SK-N-SH treated with all-trans-retinoic acid at 6 μM for 48 hours (cell line): ENCODE data around the gene MUC5B.

Experiments
- ATAC-seq: fragments of 200-7000 bp; cut with Tn5 transposase; 3 replicates; pipeline ENCODE4 v1.9.1; 2020; ENCODE audit warnings: mild to moderate bottlenecking, moderate library complexity
- ARNTL ChIP-seq: fragments of 450-650 bp; formaldehyde crosslinking; IDR thresholded peaks from 2 replicates; pipeline ENCODE4 v1.5.0; 2020; ENCODE audit warnings: low read depth, mild to moderate bottlenecking, moderate library complexity, borderline replicate concordance
- BACH2 ChIP-seq: fragments of 250-450 bp; sonication (Bioruptor Pico); IDR thresholded peaks from 2 replicates; pipeline ENCODE4 v1.9.0; 2021; ENCODE audit warnings: mild to moderate bottlenecking, borderline replicate concordance
- CSDC2 ChIP-seq: fragments of 250-450 bp; sonication (Bioruptor Pico); IDR thresholded peaks from 2 replicates; pipeline ENCODE4 v1.5.0; 2020; ENCODE audit warnings: mild to moderate bottlenecking, moderate library complexity
- ESRRG ChIP-seq: fragments of 250-450 bp; sonication (Bioruptor Pico); IDR thresholded peaks from 2 replicates; pipeline ENCODE4 v1.6.1; 2021; ENCODE audit warnings: mild to moderate bottlenecking
- ISL1 ChIP-seq: fragments of 250-450 bp; sonication (Bioruptor Pico); IDR thresholded peaks from 2 replicates; pipeline ENCODE4 v2.1.2; 2022; ENCODE audit warnings: mild to moderate bottlenecking, moderate library complexity
- OSR1 ChIP-seq: fragments of 250-450 bp; sonication (Bioruptor Pico); IDR thresholded peaks from 2 replicates; pipeline ENCODE4 v1.8.0; 2022; ENCODE audit warnings: moderate library complexity, mild to moderate bottlenecking, inconsistent platforms
- PPARA ChIP-seq: fragments of 250-450 bp; sonication (Bioruptor Pico); IDR thresholded peaks from 2 replicates; pipeline ENCODE4 v1.5.0; 2020; ENCODE audit warnings: mild to moderate bottlenecking, borderline replicate concordance
- RARB ChIP-seq: fragments of 250-450 bp; sonication (Bioruptor Pico); IDR thresholded peaks from 2 replicates; pipeline ENCODE4 v1.8.0; 2021; ENCODE audit warnings: mild to moderate bottlenecking, moderate library complexity
- SNAI2 ChIP-seq: fragments of 250-450 bp; sonication (Bioruptor Pico); IDR thresholded peaks from 2 replicates; pipeline ENCODE4 v1.5.0; 2020; ENCODE audit warnings: mild to moderate bottlenecking, moderate library complexity
- TCF4 ChIP-seq: fragments of 250-450 bp; sonication (Bioruptor Pico); IDR thresholded peaks from 2 replicates; pipeline ENCODE4 v1.8.0; 2021; ENCODE audit warnings: mild to moderate bottlenecking, moderate library complexity, borderline replicate concordance
- TOX ChIP-seq: fragments of 250-450 bp; sonication (Bioruptor Pico); IDR thresholded peaks from 2 replicates; pipeline ENCODE4 v1.8.0; 2021; ENCODE audit warnings: mild to moderate bottlenecking, moderate library complexity, borderline replicate concordance
- ZC3H10 ChIP-seq: fragments of 250-450 bp; sonication (Bioruptor Pico); IDR thresholded peaks from 2 replicates; pipeline ENCODE4 v1.5.1; 2021; ENCODE audit warnings: mild to moderate bottlenecking, moderate library complexity
- ZFP3 ChIP-seq: fragments of 250-450 bp; sonication (Bioruptor Pico); IDR thresholded peaks from 2 replicates; pipeline ENCODE4 v1.5.0; 2020; ENCODE audit warnings: mild to moderate bottlenecking, moderate library complexity
- ZFP30 ChIP-seq: fragments of 450-650 bp; formaldehyde crosslinking; IDR thresholded peaks from 2 replicates; pipeline ENCODE4 v1.5.0; 2022; ENCODE audit warnings: mild to moderate bottlenecking, moderate library complexity
- ZNF565 ChIP-seq: fragments of 450-650 bp; formaldehyde crosslinking; conservative IDR thresholded peaks from 2 replicates; pipeline ENCODE4 v1.5.0; 2020; ENCODE audit warnings: low read depth, mild to moderate bottlenecking, moderate library complexity
- ZNF70 ChIP-seq: fragments of 450-650 bp; formaldehyde crosslinking; IDR thresholded peaks from 2 replicates; pipeline ENCODE4 v1.5.0; 2020; ENCODE audit warnings: mild to moderate bottlenecking, moderate library complexity
- ZNF8 ChIP-seq: fragments of 450-650 bp; formaldehyde crosslinking; IDR thresholded peaks from 2 replicates; pipeline ENCODE4 v1.5.0; 2020; ENCODE audit warnings: mild to moderate bottlenecking, moderate library complexity
- TF ChIP-seq, protein P1 (sequence below): fragments of 250-450 bp; sonication (Bioruptor Pico); IDR thresholded peaks from 2 replicates; pipeline ENCODE4 v1.5.0; 2020; ENCODE audit warnings: mild to moderate bottlenecking, moderate library complexity
- TF ChIP-seq, protein P2 (sequence below): fragments of 250-450 bp; sonication (Bioruptor Pico); IDR thresholded peaks from 2 replicates; pipeline ENCODE4 v1.8.0; 2020; ENCODE audit warnings: mild to moderate bottlenecking, moderate library complexity, borderline replicate concordance
- TF ChIP-seq, protein P3 (sequence below): fragments of 250-450 bp; sonication (Bioruptor Pico); IDR thresholded peaks from 2 replicates; pipeline ENCODE4 v1.5.1; 2021; ENCODE audit warnings: mild to moderate bottlenecking, moderate library complexity
- TF ChIP-seq, protein P4 (sequence below): fragments of 250-450 bp; sonication (Bioruptor Pico); IDR thresholded peaks from 2 replicates; pipeline ENCODE4 v1.8.0; 2021; ENCODE audit warnings: low read depth, mild to moderate bottlenecking, moderate library complexity, borderline replicate concordance

MUC5B gene

DNA sequence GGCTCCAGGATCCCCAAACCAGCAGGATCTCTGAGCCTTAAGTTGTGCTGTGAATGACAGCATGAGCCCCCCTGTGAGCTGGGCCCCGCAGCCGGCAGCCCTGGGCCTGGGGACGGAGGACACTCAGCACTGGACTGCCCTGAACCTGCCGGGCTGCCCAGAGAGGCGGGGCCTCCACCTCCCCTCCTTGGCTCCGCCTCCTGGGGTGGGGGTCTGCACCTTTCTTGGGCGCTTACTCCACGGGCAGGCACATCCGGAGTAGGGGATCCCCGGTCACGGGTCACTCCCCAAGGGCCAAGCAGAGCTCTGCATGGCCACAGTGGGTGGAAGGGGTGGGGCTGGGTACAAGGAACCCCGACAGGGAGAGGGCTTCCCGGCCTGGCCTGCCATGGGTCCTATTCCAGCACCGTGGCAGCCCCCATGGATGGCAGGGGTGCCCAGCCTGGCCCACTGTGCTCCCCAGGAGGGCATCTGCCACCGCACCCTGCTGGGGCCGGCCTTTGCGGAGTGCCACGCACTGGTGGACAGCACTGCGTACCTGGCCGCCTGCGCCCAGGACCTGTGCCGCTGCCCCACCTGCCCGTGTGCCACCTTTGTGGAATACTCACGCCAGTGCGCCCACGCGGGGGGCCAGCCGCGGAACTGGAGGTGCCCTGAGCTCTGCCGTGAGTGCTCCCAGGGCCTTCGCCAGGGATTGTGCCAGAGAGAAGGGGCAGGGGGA lies 5.4 kb downstream of the MUC5B start (continued):
- TF ChIP-seq SNAI2 (CRISPR knock-in tag) (no peak), ZNF8 (CRISPR knock-in tag) (no peak), TCF4 (no peak), OSR1 (CRISPR knock-in tag) (no peak), ZNF70 (CRISPR knock-in tag) (no peak)
- TF ChIP-seq, protein P1, sequence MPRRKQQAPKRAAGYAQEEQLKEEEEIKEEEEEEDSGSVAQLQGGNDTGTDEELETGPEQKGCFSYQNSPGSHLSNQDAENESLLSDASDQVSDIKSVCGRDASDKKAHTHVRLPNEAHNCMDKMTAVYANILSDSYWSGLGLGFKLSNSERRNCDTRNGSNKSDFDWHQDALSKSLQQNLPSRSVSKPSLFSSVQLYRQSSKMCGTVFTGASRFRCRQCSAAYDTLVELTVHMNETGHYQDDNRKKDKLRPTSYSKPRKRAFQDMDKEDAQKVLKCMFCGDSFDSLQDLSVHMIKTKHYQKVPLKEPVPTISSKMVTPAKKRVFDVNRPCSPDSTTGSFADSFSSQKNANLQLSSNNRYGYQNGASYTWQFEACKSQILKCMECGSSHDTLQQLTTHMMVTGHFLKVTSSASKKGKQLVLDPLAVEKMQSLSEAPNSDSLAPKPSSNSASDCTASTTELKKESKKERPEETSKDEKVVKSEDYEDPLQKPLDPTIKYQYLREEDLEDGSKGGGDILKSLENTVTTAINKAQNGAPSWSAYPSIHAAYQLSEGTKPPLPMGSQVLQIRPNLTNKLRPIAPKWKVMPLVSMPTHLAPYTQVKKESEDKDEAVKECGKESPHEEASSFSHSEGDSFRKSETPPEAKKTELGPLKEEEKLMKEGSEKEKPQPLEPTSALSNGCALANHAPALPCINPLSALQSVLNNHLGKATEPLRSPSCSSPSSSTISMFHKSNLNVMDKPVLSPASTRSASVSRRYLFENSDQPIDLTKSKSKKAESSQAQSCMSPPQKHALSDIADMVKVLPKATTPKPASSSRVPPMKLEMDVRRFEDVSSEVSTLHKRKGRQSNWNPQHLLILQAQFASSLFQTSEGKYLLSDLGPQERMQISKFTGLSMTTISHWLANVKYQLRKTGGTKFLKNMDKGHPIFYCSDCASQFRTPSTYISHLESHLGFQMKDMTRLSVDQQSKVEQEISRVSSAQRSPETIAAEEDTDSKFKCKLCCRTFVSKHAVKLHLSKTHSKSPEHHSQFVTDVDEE (CRISPR knock-in tag), result no peak
- TF ChIP-seq, protein P2, sequence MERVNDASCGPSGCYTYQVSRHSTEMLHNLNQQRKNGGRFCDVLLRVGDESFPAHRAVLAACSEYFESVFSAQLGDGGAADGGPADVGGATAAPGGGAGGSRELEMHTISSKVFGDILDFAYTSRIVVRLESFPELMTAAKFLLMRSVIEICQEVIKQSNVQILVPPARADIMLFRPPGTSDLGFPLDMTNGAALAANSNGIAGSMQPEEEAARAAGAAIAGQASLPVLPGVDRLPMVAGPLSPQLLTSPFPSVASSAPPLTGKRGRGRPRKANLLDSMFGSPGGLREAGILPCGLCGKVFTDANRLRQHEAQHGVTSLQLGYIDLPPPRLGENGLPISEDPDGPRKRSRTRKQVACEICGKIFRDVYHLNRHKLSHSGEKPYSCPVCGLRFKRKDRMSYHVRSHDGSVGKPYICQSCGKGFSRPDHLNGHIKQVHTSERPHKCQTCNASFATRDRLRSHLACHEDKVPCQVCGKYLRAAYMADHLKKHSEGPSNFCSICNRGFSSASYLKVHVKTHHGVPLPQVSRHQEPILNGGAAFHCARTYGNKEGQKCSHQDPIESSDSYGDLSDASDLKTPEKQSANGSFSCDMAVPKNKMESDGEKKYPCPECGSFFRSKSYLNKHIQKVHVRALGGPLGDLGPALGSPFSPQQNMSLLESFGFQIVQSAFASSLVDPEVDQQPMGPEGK (CRISPR knock-in tag), result no peak

DNA sequence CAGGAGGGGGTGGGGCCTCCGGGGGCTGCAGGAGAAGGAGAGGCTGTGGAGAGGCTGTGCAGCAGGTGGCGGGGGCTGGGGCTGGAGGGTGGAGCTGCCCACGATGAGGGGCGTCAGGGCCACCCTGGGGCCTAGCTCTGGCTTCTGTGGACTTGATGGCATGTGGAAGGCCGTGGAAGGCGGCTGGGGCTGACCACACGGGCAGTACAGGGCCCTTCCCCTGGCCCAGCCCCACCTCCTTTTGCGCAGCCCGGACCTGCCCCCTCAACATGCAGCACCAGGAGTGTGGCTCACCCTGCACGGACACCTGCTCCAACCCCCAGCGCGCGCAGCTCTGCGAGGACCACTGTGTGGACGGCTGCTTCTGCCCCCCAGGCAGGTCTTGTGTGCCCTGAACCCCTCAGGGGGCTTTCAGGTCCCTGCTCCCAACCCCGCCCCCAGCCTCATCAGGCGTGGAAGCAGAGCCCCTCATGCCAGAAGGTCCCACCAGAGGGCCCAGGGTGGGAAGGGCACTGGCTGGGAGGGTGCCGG lies 6.1 kb downstream of the MUC5B start:
- TF ChIP-seq OSR1 (CRISPR knock-in tag), result no peak
- TF ChIP-seq RARB (CRISPR knock-in tag), result no peak
- no peak for TF ChIP-seq ISL1 (CRISPR knock-in tag)
- TF ChIP-seq TOX (CRISPR knock-in tag), result no peak
- TF ChIP-seq, protein P3, sequence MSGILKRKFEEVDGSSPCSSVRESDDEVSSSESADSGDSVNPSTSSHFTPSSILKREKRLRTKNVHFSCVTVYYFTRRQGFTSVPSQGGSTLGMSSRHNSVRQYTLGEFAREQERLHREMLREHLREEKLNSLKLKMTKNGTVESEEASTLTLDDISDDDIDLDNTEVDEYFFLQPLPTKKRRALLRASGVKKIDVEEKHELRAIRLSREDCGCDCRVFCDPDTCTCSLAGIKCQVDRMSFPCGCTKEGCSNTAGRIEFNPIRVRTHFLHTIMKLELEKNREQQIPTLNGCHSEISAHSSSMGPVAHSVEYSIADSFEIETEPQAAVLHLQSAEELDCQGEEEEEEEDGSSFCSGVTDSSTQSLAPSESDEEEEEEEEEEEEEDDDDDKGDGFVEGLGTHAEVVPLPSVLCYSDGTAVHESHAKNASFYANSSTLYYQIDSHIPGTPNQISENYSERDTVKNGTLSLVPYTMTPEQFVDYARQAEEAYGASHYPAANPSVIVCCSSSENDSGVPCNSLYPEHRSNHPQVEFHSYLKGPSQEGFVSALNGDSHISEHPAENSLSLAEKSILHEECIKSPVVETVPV (CRISPR knock-in tag), result no peak
- no peak for TF ChIP-seq ARNTL (CRISPR knock-in tag)
- TF ChIP-seq, protein P2 (CRISPR knock-in tag), result no peak
- no peak for TF ChIP-seq ZC3H10
- TF ChIP-seq ZFP3 (CRISPR knock-in tag), result no peak
- no peak for TF ChIP-seq CSDC2 (CRISPR knock-in tag)
- TF ChIP-seq, protein P1 (CRISPR knock-in tag), result no peak
- no peak for TF ChIP-seq ESRRG (CRISPR knock-in tag)
- no peak for TF ChIP-seq BACH2 (CRISPR knock-in tag)
- no peak for TF ChIP-seq TCF4
- no peak for TF ChIP-seq ZNF8 (CRISPR knock-in tag)
- no peak for TF ChIP-seq PPARA
- TF ChIP-seq ZNF565 (CRISPR knock-in tag), result no peak
- TF ChIP-seq, protein P4, sequence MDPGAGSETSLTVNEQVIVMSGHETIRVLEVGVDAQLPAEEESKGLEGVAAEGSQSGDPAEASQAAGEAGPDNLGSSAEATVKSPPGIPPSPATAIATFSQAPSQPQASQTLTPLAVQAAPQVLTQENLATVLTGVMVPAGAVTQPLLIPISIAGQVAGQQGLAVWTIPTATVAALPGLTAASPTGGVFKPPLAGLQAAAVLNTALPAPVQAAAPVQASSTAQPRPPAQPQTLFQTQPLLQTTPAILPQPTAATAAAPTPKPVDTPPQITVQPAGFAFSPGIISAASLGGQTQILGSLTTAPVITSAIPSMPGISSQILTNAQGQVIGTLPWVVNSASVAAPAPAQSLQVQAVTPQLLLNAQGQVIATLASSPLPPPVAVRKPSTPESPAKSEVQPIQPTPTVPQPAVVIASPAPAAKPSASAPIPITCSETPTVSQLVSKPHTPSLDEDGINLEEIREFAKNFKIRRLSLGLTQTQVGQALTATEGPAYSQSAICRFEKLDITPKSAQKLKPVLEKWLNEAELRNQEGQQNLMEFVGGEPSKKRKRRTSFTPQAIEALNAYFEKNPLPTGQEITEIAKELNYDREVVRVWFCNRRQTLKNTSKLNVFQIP (CRISPR knock-in tag), result no peak
- no peak for TF ChIP-seq ZFP30 (CRISPR knock-in tag)
- no peak for ATAC-seq
